Measurements from ENCODE around the gene PDXP. TPM values are rescaled to one million over a fixed set of nuclear protein-coding genes. Genes with fewer than 3 reads are reported as not detected.
A peak's percentile ranks its signal among the peaks of the same experiment; 100 is the strongest.

The PDXP gene
- total and polyA plus RNA-seq, 2 of the 13 experiments (the other 11 are each of a cell fraction or from before 2014, with no cell fraction given): 58.2 to 70.6 TPM

DNA sequence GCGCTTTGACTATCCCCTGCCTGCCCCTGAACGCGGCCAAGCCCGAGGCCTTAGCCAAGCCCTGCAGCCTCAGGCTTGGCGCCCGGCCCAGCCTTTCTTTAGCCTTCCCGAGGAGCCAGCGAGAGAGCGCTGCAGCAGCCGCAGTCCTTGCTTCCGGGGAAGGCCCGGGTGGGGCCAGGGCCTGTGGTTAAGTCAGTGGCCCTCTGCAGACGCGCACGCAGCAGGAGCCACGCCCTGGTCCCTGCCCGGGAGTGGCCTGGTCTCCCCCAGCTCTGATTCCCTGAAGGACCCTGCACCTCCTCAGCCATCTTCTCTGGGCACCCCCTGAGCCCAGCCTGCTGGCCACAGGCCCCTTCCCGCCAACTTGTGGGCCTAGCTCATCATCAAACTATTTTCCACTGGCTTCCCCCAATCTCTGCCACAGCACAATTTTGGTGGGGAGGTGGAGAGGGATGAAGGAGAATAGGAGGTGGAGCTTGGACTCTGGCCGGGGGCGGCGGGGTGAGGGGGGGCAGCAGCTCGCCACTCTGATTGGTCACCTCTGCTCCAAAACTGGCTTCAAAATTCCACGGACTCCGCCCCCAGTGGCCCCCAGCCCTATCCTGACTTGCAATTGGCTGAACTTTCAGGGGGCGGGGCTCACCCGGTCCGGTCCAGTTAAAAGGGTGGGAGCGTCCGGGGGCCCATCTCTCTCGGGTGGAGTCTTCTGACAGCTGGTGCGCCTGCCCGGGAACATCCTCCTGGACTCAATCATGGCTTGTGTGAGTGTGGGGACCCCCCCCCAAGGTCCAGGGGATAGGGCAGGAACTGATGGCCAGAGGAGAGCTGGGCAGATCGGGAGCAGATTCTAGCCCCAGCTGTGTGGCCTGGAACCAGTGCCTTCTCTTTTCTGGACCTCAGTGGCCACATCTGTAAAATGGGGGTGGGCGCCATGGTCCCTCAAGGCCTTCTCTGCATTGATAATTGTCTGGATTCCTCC is 16.7 kb downstream of the PDXP start, which contains the start of gene LGALS1 (continued):
- TF ChIP-seq, protein P1, sequence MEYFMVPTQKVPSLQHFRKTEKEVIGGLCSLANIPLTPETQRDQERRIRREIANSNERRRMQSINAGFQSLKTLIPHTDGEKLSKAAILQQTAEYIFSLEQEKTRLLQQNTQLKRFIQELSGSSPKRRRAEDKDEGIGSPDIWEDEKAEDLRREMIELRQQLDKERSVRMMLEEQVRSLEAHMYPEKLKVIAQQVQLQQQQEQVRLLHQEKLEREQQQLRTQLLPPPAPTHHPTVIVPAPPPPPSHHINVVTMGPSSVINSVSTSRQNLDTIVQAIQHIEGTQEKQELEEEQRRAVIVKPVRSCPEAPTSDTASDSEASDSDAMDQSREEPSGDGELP (IDR thresholded peaks at IDR 0.05; ENCODE audit: borderline replicate concordance, low read depth): no peak
- TF ChIP-seq, protein P2, sequence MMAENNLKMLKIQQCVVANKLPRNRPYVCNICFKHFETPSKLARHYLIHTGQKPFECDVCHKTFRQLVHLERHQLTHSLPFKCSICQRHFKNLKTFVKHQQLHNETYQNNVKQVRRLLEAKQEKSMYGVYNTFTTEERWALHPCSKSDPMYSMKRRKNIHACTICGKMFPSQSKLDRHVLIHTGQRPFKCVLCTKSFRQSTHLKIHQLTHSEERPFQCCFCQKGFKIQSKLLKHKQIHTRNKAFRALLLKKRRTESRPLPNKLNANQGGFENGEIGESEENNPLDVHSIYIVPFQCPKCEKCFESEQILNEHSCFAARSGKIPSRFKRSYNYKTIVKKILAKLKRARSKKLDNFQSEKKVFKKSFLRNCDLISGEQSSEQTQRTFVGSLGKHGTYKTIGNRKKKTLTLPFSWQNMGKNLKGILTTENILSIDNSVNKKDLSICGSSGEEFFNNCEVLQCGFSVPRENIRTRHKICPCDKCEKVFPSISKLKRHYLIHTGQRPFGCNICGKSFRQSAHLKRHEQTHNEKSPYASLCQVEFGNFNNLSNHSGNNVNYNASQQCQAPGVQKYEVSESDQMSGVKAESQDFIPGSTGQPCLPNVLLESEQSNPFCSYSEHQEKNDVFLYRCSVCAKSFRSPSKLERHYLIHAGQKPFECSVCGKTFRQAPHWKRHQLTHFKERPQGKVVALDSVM (CRISPR knock-in tag; IDR thresholded peaks at IDR 0.05): no peak
- TF ChIP-seq PAF1 (CRISPR knock-in tag; IDR thresholded peaks at IDR 0.05): no peak
- TF ChIP-seq ZSCAN29 (CRISPR knock-in tag; conservative IDR thresholded peaks at IDR 0.05): no peak
- no peak for TF ChIP-seq ZNF44 (CRISPR knock-in tag; IDR thresholded peaks at IDR 0.05)
- peak; percentile 24; the same call in 1 of the 2 replicates for TF ChIP-seq HDAC2 (CRISPR knock-in tag; IDR thresholded peaks at IDR 0.05)
- TF ChIP-seq ZNF576 (CRISPR knock-in tag; IDR thresholded peaks at IDR 0.05): no peak
- peak; percentile 88; the same call in 1 of the 2 replicates for TF ChIP-seq ETV5 (CRISPR knock-in tag; IDR thresholded peaks at IDR 0.05; ENCODE audit: borderline replicate concordance)
- TF ChIP-seq SMAD3 (CRISPR knock-in tag; IDR thresholded peaks at IDR 0.05): no peak
- no peak for TF ChIP-seq MAF1 (CRISPR knock-in tag; IDR thresholded peaks at IDR 0.05; ENCODE audit: borderline replicate concordance)
- no peak for TF ChIP-seq EP300 (IDR thresholded peaks at IDR 0.05; ENCODE audit: low read depth in 2 of 2, low read length in 2 of 2)
- 0 out of 2 replicates have a peak, but pooled peaks have one; percentile 19 for TF ChIP-seq EP300 (CRISPR knock-in tag; IDR thresholded peaks at IDR 0.05; ENCODE audit: borderline replicate concordance)
- TF ChIP-seq ZNF841 (CRISPR knock-in tag; IDR thresholded peaks at IDR 0.05; ENCODE audit: borderline replicate concordance): no peak
- no peak for TF ChIP-seq SMC3 (IDR thresholded peaks at IDR 0.05; ENCODE audit: low read length)
- TF ChIP-seq RBAK (CRISPR knock-in tag; IDR thresholded peaks at IDR 0.05): no peak
- no peak for TF ChIP-seq SIX4 (CRISPR knock-in tag; IDR thresholded peaks at IDR 0.05)
- TF ChIP-seq CCAR2 (optimal IDR thresholded peaks at IDR 0.05; ENCODE audit: low read depth, low read length): no peak
- TF ChIP-seq NPAS2 (CRISPR knock-in tag; IDR thresholded peaks at IDR 0.05; ENCODE audit: borderline replicate concordance): no peak
- TF ChIP-seq, protein P3, sequence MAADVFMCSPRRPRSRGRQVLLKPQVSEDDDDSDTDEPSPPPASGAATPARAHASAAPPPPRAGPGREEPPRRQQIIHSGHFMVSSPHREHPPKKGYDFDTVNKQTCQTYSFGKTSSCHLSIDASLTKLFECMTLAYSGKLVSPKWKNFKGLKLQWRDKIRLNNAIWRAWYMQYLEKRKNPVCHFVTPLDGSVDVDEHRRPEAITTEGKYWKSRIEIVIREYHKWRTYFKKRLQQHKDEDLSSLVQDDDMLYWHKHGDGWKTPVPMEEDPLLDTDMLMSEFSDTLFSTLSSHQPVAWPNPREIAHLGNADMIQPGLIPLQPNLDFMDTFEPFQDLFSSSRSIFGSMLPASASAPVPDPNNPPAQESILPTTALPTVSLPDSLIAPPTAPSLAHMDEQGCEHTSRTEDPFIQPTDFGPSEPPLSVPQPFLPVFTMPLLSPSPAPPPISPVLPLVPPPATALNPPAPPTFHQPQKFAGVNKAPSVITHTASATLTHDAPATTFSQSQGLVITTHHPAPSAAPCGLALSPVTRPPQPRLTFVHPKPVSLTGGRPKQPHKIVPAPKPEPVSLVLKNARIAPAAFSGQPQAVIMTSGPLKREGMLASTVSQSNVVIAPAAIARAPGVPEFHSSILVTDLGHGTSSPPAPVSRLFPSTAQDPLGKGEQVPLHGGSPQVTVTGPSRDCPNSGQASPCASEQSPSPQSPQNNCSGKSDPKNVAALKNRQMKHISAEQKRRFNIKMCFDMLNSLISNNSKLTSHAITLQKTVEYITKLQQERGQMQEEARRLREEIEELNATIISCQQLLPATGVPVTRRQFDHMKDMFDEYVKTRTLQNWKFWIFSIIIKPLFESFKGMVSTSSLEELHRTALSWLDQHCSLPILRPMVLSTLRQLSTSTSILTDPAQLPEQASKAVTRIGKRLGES (CRISPR knock-in tag; IDR thresholded peaks at IDR 0.05; ENCODE audit: borderline replicate concordance): no peak
- no peak for TF ChIP-seq CREB3 (CRISPR knock-in tag; IDR thresholded peaks at IDR 0.05)
- TF ChIP-seq SKI (IDR thresholded peaks at IDR 0.05; ENCODE audit: partially characterized antibody): no peak
- peak; percentile 67; the same call in 1 of the 2 replicates for TF ChIP-seq ZNF605 (CRISPR knock-in tag; IDR thresholded peaks at IDR 0.05)
- no peak for TF ChIP-seq ZNF614 (CRISPR knock-in tag; IDR thresholded peaks at IDR 0.05; ENCODE audit: borderline replicate concordance)

All from HepG2 (cell line).